ENCODE data around the gene DNAJB8. TPM values are rescaled to one million over a fixed set of nuclear protein-coding genes. Genes with fewer than 3 reads are reported as not detected.

The DNAJB8 gene
- total RNA-seq, 1 experiment from 2014 or later: not detected

DNA sequence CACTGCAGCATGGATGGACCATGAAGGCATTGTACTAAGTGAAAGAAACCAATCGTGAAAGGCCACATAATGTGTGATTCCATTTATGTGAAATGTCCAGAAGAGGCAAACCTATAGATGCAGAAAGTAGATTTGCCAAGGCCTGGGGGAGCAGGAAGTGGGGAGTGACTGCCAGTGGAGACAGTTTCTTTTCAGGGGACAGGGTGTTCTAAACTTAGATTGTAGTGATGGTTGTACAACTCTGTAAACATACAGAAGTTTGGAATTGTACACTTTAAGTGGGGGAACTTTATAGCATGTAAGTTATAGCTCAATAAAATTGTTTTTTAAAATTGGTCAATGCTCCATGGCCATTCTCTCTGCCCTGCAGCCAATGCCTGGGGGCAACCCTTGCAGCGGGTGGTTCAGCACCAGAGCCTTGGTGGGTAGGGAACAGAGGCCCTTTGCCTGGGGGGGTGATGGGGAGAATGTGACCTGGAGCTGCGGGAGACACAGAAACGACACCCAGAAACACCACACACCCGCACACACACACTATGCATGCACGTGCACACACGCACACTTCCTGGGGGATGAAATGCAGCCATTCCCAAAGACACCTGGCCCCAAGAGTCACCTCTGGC, 43.1 kb downstream of the DNAJB8 start:
- no peak for ATAC-seq
- Histone ChIP-seq H3K79me2 (ENCODE audit: low read length) (no peaks in the 10 kb centered on the region), H3K9me2 (replicated peaks; ENCODE audit: low read length) (no peaks in the 10 kb centered on the region), H3K4me3 (ENCODE audit: low read length) (no peak overlapping the region), H3K36me3 (ENCODE audit: low read depth, low read length) (no peaks in the 10 kb centered on the region), H3K27me3 (ENCODE audit: low read length) (no peaks in the 10 kb centered on the region), H3F3A (ENCODE audit: low read length, unreplicated experiment) (no peaks in the 10 kb centered on the region), H2AFZ (ENCODE audit: low read length) (no peak overlapping the region), H3K4me1 (ENCODE audit: insufficient read depth, low read length) (peaks cover 20% of the 10 kb centered on the region; the same call in 1 of the 2 replicates), H4K20me1 (ENCODE audit: low read length) (no peaks in the 10 kb centered on the region), H3K9me3 (ENCODE audit: low read length) (no peaks in the 10 kb centered on the region), H3K27ac (ENCODE audit: low read length) (no peak overlapping the region), H3K4me2 (ENCODE audit: low read length) (no peak overlapping the region), H3K9ac (ENCODE audit: low read length) (no peak overlapping the region)
- intact Hi-C loops (cut with micrococcal nuclease): loop anchor here (10.0 kb wide), 1 partner anchor 119 kb away; no protein-coding TSS in a partner anchor
- ChIA-PET POLR2A (ENCODE audit: unreplicated experiment) (no interaction called here), CTCF (no interaction called here)
- no peak for DNase-seq
- no TSS peak for BruUV-seq (replicated peaks)
- TF ChIP-seq EZH2phosphoT487 (IDR thresholded peaks at IDR 0.05; ENCODE audit: borderline replicate concordance, low read length): no peak

DNA sequence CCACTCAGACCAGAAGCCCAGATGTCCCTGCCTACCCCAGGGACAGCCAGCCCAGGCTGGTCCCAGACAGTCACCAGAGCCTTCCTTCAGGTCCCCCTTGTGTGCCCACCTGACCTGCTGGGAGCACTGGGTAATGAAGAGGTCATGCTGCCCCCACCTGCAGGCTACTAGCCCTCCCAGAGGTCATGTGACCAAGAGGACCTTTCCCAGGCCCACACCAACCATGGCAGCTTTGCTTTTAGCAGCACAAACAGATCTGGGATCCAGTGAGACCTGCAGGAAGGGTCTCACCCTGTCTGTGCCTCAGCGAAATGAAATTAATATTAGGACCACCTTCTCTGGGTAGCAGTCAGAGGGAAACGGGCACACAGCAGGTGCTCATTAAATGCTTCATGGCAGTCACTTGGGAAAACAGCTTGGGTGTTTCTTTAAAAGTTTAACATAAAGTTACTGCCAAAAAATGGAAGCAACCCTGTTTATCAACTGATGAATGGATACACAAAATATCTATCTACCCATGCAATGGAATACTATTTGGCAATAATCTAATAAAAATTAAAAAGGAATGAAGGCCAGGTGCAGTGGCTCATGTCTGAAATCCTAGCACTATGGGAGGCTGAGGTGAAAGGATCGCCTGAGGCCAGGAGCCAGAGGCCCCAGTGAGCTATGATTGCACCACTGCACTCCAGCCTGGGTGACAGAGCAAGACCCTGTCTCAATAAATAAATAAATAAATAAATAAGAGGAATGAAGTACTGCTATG, 43.7 kb downstream of the DNAJB8 start:
- Histone ChIP-seq H3F3A (ENCODE audit: low read length, unreplicated experiment) (no peaks in the 10 kb centered on the region), H3K9me2 (replicated peaks; ENCODE audit: low read length) (no peaks in the 10 kb centered on the region), H3K9me3 (ENCODE audit: low read length) (no peaks in the 10 kb centered on the region), H2AFZ (ENCODE audit: low read length) (no peak overlapping the region), H3K4me2 (ENCODE audit: low read length) (no peak overlapping the region), H3K9ac (ENCODE audit: low read length) (no peak overlapping the region), H4K20me1 (ENCODE audit: low read length) (no peaks in the 10 kb centered on the region), H3K36me3 (ENCODE audit: low read depth, low read length) (no peaks in the 10 kb centered on the region), H3K79me2 (ENCODE audit: low read length) (no peaks in the 10 kb centered on the region), H3K27me3 (ENCODE audit: low read length) (no peaks in the 10 kb centered on the region), H3K27ac (ENCODE audit: low read length) (no peak overlapping the region), H3K4me1 (ENCODE audit: insufficient read depth, low read length) (peaks cover 20% of the 10 kb centered on the region; the same call in 1 of the 2 replicates), H3K4me3 (ENCODE audit: low read length) (no peak overlapping the region)
- CTCF ChIA-PET: no interaction called here
- intact Hi-C loops (cut with micrococcal nuclease): loop anchor here (10.0 kb wide), 1 partner anchor 118 kb away; no protein-coding TSS in a partner anchor
- DNase-seq (no peak), ATAC-seq (no peak)
- TF ChIP-seq, protein P1, sequence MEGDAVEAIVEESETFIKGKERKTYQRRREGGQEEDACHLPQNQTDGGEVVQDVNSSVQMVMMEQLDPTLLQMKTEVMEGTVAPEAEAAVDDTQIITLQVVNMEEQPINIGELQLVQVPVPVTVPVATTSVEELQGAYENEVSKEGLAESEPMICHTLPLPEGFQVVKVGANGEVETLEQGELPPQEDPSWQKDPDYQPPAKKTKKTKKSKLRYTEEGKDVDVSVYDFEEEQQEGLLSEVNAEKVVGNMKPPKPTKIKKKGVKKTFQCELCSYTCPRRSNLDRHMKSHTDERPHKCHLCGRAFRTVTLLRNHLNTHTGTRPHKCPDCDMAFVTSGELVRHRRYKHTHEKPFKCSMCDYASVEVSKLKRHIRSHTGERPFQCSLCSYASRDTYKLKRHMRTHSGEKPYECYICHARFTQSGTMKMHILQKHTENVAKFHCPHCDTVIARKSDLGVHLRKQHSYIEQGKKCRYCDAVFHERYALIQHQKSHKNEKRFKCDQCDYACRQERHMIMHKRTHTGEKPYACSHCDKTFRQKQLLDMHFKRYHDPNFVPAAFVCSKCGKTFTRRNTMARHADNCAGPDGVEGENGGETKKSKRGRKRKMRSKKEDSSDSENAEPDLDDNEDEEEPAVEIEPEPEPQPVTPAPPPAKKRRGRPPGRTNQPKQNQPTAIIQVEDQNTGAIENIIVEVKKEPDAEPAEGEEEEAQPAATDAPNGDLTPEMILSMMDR (conservative IDR thresholded peaks at IDR 0.05; ENCODE audit: low read depth, low read length): no peak
- no peak for TF ChIP-seq EZH2phosphoT487 (IDR thresholded peaks at IDR 0.05; ENCODE audit: borderline replicate concordance, low read length)
- TF ChIP-seq EZH2 (IDR thresholded peaks at IDR 0.05; ENCODE audit: low read length, unreplicated experiment): no peak
- POLR2A ChIA-PET (ENCODE audit: unreplicated experiment): no interaction called here
- no TSS peak for BruUV-seq (replicated peaks)

DNA sequence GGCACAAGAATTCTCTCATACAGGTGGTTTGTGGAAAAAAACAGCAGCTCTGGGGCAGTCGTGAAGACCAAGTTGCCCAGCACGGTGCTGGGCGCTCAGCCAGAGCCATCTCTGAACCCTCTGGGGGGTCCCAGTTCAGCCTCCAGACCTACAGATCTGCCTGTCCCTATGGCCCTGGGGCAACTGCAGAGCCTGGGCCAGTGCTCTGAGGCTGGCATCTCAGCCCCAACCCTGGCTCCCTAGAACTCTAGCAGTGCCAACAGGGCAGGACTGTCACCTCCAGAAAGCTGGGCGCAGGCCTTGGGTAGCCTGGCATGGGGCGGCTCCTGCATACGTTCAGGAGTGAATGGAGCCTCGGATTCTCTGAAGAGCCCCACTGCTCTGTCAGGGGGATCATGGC, 44.7 kb downstream of the DNAJB8 start:
- H3K36me3 ChIP-seq (ENCODE audit: low read depth, low read length): no peaks in the 10 kb centered on the region
- no peak overlapping the region for H3K4me3 ChIP-seq (ENCODE audit: low read length)
- POLR2A ChIA-PET (ENCODE audit: unreplicated experiment): no interaction called here
- no peak overlapping the region for H3K4me2 ChIP-seq (ENCODE audit: low read length)
- intact Hi-C loops (cut with micrococcal nuclease): loop anchor here (10.0 kb wide), 1 partner anchor 117 kb away; no protein-coding TSS in a partner anchor
- CTCF ChIA-PET: no interaction called here
- ATAC-seq: no peak
- H3F3A ChIP-seq (ENCODE audit: low read length, unreplicated experiment): no peaks in the 10 kb centered on the region
- DNase-seq: no peak
- no peaks in the 10 kb centered on the region for H3K27me3 ChIP-seq (ENCODE audit: low read length)
- no peaks in the 10 kb centered on the region for H3K9me3 ChIP-seq (ENCODE audit: low read length)
- H2AFZ ChIP-seq (ENCODE audit: low read length): no peak overlapping the region
- no TSS peak for BruUV-seq (replicated peaks)
- no peaks in the 10 kb centered on the region for H3K9me2 ChIP-seq (replicated peaks; ENCODE audit: low read length)
- TF ChIP-seq, protein P1 (conservative IDR thresholded peaks at IDR 0.05; ENCODE audit: low read depth, low read length): no peak
- TF ChIP-seq EZH2phosphoT487 (IDR thresholded peaks at IDR 0.05; ENCODE audit: borderline replicate concordance, low read length): no peak
- no peaks in the 10 kb centered on the region for H4K20me1 ChIP-seq (ENCODE audit: low read length)
- H3K79me2 ChIP-seq (ENCODE audit: low read length): no peaks in the 10 kb centered on the region
- H3K9ac ChIP-seq (ENCODE audit: low read length): no peak overlapping the region
- H3K4me1 ChIP-seq (ENCODE audit: insufficient read depth, low read length): peaks cover 21% of the 10 kb centered on the region; the same call in 1 of the 2 replicates
- no peak overlapping the region for H3K27ac ChIP-seq (ENCODE audit: low read length)

Data from PC-3 (cell line).